Retinal pigment epithelial cell (primary cell): ENCODE measurements around the gene KLHL29.

Source experiments
- DNase-seq: peaks from one replicate; pipeline ENCODE4 v3.0.0-alpha.2; 2010; ENCODE audit warnings: low read depth
- H3K4me3 ChIP-seq: 2 replicates; pipeline ENCODE4 v1.5.1; 2011; ENCODE audit warnings: mild to moderate bottlenecking, low read length, control low read depth, moderate library complexity
- TF ChIP-seq, protein P1 (sequence below): conservative IDR thresholded peaks from 2 replicates; pipeline ENCODE4 v1.5.1; 2011; ENCODE audit warnings: low read depth, low read length, control low read depth, inconsistent platforms

The KLHL29 gene

GRCh38 chr2:23550553-23550952 is 165.6 kb downstream of the KLHL29 start:
- TF ChIP-seq, protein P1, sequence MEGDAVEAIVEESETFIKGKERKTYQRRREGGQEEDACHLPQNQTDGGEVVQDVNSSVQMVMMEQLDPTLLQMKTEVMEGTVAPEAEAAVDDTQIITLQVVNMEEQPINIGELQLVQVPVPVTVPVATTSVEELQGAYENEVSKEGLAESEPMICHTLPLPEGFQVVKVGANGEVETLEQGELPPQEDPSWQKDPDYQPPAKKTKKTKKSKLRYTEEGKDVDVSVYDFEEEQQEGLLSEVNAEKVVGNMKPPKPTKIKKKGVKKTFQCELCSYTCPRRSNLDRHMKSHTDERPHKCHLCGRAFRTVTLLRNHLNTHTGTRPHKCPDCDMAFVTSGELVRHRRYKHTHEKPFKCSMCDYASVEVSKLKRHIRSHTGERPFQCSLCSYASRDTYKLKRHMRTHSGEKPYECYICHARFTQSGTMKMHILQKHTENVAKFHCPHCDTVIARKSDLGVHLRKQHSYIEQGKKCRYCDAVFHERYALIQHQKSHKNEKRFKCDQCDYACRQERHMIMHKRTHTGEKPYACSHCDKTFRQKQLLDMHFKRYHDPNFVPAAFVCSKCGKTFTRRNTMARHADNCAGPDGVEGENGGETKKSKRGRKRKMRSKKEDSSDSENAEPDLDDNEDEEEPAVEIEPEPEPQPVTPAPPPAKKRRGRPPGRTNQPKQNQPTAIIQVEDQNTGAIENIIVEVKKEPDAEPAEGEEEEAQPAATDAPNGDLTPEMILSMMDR, result no peak

DNA sequence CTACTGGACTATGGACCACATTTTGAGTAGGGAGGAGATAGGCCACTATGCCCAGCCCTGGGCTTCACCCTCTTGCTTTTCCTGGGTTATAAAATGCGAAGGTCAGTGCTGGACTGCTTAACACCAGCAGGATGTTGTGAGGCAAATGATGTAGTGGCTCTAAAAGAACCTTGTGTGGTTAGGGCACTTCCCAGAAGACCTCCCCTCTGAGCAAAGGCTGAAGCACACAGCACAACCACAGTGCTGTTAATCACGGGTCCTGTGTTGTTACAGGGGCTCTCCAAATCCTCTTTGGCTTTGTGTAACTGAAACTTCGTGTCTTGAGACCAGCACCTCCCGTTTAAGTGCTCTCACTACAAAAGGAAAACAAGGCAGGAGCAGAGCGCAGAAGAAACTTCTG is 166.9 kb downstream of the KLHL29 start:
- TF ChIP-seq, protein P1, result no peak
- H3K4me3 ChIP-seq, result no peak overlapping the region
- no peak for DNase-seq

More at GRCh38 chr2:23550553-23550952, 165.6 kb downstream of the KLHL29 start:
- no peak overlapping the region for H3K4me3 ChIP-seq
- no peak for DNase-seq

DNA sequence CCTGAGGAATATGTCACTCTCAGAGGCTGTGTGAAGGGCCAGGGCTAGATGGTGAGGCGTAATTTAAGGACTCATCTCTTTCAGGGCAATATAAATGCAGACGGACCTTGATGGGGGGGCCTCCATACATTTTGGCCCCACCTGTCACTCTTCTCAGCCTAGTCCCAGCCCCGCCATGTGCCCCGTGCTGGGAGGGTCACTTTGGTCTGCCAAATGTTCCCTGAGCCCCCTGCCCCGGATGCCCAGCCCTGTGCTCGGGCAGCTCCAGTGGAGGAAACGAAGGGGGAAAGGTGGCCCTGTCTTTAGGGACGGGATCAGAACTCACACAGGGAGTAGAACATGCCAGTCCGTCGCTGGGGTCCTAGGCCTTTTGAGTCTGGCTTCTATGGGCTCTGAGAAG is 168.6 kb downstream of the KLHL29 start:
- no peak overlapping the region for H3K4me3 ChIP-seq
- TF ChIP-seq, protein P1, result no peak
- DNase-seq, result no peak

DNA sequence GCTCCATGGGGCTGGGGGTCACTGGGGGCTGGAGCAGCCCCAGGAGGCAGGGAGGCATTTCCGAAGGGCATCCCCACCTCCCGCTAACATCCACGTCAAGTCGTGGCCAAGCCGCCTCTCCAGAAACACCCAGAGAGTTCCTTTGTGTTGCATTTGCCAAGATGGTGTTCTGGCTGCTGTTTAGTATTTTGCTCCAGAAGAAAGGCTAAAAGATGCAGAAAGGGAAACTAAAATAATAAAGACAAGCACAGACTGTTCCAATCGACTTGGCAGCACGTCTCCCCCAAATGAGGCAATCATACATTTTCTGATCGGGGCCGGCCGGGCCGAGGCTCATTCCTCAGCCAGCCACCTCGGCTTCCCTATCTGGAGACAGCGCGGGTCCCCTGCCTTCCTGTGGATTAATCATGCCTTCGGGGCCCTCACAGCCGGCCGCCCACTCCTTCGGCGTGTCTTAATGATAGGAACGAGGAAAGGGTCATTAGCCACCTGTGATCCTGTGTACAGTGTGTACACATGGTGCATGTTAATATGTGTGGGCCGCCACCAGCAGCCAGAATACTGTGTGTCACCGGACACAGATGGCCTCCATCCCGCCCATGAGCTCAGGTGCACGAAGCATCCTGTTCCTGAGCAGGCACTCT is 169.2 kb downstream of the KLHL29 start:
- no peak for DNase-seq
- H3K4me3 ChIP-seq, result no peak overlapping the region
- TF ChIP-seq, protein P1, result no peak

- DNase-seq, result no peak
- no peak overlapping the region for H3K4me3 ChIP-seq
- TF ChIP-seq, protein P1, result no peak
Measured at GRCh38 chr2:23555944-23556343, 171.0 kb downstream of the KLHL29 start.

DNA sequence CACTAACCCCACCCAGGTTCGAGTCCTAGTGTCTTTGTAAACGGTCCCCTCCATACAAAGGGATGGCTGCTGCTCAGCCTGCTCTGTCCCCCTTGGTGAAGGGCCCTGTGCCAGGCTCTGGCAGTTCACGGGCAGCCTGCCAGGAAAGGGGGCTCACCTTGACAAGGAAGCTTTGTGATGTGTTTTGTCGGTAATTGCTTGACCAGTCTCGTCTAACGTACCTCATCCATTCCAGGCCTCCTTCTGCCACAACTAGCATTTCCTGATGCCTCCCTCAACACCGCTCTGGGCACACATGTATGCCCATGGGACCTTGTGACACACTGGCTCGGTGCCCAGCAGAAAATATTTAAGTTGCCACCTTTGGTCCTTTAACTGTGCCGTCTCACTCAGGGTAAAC is 171.9 kb downstream of the KLHL29 start:
- TF ChIP-seq, protein P1, result no peak
- no peak for DNase-seq
- no peak overlapping the region for H3K4me3 ChIP-seq

DNA sequence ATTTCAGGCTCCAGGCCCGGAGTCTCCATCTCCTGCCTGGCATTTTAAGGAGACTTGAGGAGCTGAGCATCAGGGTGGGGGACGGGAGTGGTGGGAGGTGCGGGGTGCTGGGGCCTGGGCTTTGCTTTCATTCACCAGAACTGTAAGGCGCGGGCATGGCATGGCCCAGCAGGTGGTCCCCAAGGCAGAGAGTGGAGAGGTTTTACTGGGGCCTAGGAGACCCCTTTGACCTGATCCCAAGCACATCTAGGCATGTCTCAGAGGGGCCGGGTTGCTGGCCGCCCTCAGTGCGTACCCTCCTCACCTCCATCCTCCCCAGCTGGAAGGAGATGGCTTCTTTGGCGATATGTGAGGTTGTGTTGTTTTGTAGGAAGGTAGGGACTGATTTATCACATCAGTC is 172.5 kb downstream of the KLHL29 start:
- TF ChIP-seq, protein P1, result no peak
- DNase-seq, result no peak

More for the DNA sequence above, 172.5 kb downstream of the KLHL29 start:
- no peak overlapping the region for H3K4me3 ChIP-seq
